Fibroblast of mammary gland (primary cell): ENCODE data around the gene TRPT1.
"Not testable (repeated sequence)": the region's sequence is repeated elsewhere in the genome, so short reads cannot be mapped to it uniquely, and the experiment has no call there.

Experiments
- DNase-seq: peaks from one replicate; pipeline ENCODE4 v3.0.0-alpha.2; 2010; ENCODE audit warnings: low read depth
- H3K4me3 ChIP-seq: 2 replicates; pipeline ENCODE4 v1.5.1; 2011; ENCODE audit warnings: low read depth, mild to moderate bottlenecking, low read length, moderate library complexity; ENCODE audit not compliant: control insufficient read depth
- TF ChIP-seq, protein P1 (sequence below): conservative IDR thresholded peaks from 2 replicates; pipeline ENCODE4 v1.5.1; 2011; ENCODE audit warnings: low read depth, low read length, inconsistent platforms; ENCODE audit not compliant: control insufficient read depth, insufficient read depth

TRPT1 gene

DNA sequence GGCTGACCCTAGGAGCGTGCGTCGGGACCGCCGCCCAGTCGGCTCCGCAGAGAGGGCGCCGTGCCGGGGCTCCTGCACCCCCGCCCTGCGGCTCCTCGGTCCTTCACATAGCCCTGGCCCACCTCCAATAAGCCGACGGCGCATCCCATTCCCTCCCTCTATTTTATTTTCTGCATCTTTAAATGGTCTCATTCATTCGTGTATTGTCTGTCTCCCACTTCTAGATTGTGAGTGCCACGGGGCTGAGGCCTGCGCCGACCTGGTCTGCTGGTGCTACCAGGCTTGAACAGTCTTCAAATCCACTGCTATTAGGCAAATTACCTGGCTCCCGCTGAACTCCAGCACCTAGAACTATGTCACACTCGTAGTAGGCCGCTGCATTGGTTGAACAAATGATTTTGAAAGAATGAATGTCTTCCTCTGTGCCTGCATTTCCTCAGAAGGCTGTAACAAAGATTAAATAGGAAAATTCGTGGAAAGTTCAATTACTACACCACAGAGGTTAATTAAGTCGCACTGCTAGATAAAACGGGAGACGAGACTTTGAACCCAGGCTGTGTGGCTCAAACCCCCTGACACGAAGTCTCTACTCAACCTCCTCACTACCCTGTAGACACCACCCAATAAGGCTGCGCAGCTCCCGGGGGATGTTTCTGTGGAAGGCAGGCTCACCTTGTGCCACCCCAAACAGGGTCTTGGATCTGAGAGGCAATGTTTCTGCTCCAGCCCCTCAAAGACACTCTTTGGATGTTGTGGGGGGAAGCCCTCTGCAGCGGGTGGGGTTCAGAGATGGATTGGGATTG lies 21.9 kb upstream of the TRPT1 start:
- TF ChIP-seq, protein P1, sequence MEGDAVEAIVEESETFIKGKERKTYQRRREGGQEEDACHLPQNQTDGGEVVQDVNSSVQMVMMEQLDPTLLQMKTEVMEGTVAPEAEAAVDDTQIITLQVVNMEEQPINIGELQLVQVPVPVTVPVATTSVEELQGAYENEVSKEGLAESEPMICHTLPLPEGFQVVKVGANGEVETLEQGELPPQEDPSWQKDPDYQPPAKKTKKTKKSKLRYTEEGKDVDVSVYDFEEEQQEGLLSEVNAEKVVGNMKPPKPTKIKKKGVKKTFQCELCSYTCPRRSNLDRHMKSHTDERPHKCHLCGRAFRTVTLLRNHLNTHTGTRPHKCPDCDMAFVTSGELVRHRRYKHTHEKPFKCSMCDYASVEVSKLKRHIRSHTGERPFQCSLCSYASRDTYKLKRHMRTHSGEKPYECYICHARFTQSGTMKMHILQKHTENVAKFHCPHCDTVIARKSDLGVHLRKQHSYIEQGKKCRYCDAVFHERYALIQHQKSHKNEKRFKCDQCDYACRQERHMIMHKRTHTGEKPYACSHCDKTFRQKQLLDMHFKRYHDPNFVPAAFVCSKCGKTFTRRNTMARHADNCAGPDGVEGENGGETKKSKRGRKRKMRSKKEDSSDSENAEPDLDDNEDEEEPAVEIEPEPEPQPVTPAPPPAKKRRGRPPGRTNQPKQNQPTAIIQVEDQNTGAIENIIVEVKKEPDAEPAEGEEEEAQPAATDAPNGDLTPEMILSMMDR, result no peak
- peak overlapping the region; percentile 70 for H3K4me3 ChIP-seq
- DNase-seq, result no peak

DNA sequence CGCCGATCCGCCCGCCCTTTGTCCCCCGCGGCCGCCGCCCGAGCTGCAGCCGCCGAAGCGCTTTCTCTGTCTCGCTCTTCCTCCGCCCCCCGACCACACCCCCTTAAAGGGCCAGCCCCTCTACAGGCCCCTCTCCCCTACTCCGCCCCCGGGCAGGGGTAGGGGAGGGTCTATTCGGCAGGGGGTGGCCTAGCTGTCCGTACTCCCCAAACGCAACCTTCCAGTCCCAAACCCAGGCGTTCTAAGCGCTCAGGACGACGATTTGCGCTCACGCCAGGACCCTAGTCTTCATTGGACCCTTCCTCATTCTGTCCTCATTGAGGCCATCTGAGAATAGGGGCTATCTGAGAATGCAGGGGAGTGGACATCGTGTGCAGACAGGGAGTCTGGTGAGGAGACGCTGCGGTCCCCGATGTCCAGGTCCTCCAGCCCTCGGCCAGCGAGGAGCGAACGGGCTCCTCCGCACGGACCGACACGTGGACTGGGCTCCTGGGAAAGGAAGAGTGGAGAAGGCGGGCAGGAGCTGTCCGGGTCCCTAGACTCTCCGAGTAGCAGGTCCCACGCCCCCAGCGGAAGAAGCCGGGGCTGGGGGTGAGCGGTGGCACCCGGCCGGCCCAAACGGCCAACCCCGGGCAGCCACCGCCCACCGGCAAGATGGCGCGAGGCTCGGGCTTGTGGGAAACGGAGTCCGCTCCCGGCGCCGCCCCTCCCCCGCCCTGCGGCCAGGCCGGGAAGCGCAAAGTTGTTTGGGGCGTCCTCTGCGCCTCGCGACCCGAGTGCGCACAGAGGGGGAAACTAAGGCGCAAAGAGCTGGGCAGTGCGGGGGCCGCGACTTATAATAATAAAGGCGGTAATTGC lies 21.1 kb upstream of the TRPT1 start, which contains the start of gene PPP1R14B:
TSS of gene PPP1R14B (minus strand) at position 73 of the 858 bp plus-strand sequence. CDS start 270 bp downstream, outside the sequence.
- peak within 1 kb of the TSS; percentile 98 for H3K4me3 ChIP-seq
- peak; percentile 86 for DNase-seq
- TF ChIP-seq, protein P1, result no peak

DNA sequence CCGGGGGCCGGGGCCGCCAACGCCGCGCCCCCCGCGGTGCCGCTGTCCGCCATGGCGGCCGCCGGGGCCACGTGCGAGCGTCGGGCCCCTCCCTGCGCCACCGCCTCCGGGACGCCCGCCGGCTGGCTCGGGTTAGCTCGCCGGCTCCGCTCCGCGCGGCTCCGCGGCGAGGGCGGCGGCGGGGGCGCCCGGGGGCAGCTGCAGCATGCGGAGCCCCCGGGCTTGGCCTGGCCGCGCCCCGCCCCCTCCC lies 20.6 kb upstream of the TRPT1 start:
- not testable (repeated sequence) for H3K4me3 ChIP-seq, DNase-seq

- DNase-seq, result peak; percentile 91
- H3K4me3 ChIP-seq, result peak overlapping the region; percentile 98
- TF ChIP-seq, protein P1, result no peak
Observed at GRCh38 chr11:64245797-64246620, 20.0 kb upstream of the TRPT1 start.

DNA sequence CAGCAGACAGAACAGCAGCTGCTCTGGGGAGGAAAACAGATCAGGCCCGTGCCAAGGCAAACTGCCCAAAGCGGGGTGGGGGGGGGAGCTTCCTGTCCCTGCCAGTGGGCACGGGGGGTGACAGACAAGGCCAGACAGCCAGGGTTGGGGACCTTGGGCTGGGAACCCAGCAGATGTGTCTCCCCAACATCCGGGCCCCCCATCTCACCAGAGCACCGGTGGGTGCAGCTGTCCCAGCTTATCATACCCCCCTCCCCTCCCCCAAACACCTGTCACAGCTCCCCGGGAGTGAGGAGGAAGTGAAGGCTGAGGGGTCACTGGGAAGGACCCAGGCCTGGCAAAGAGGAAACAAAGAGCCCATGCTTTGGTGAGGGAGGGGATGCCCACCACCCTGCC lies 19.4 kb upstream of the TRPT1 start:
- no peak for DNase-seq
- peak overlapping the region; percentile 98 for H3K4me3 ChIP-seq

DNA sequence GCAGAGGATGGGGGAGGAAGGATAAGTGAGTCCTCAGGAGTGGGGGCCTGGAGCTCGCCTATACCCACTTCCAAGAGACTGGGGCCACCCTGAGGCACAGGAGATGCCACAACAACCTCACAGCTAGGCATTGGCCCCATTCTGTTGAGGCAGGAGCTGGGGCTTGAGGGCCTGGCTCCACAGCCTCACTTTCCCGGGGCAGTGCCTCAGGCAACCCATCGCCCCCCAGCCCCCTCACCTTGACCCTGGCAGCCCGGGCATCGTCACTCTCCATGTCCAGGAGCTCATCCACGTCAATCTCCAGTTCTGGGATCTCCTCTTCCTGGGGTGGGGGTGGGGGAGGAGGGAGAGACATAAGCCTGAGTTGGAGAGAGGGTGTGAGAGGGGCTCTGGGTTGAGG lies 19.0 kb upstream of the TRPT1 start:
- no peak for DNase-seq
- TF ChIP-seq, protein P1, result no peak
- H3K4me3 ChIP-seq, result peak overlapping the region; percentile 98

More for the DNA sequence above, 19.4 kb upstream of the TRPT1 start:
- TF ChIP-seq, protein P1, result no peak
